Natural killer cell (primary cell): ENCODE data around the gene RAB3C. TPM values are rescaled to one million over a fixed set of nuclear protein-coding genes. Genes with fewer than 3 reads are reported as not detected.

ENCODE experiments used
- ATAC-seq, 3 donors: fragments of 150-1000 bp in 2 of 3; fragments of 200-7000 bp in 1 of 3; cut with Tn5 transposase; 1 replicate in 1 of 3; 2 replicates in 2 of 3; pipeline ENCODE4 v1.10.0; 2021; ENCODE audit warnings: mild to moderate bottlenecking in 2 of 3, moderate library complexity in 2 of 3
- DNase-seq, 2 donors: peaks; one replicate each; pipeline versions ENCODE4 v3.0.0 to v3.0.0-alpha.2; 2013 to 2021; ENCODE audit warnings: mixed read lengths in 1 of 2
- H3K27ac ChIP-seq: one replicate; pipeline ENCODE4 v1.5.1; 2013; ENCODE audit warnings: mild to moderate bottlenecking, low read length
- H3K27me3 ChIP-seq: one replicate; pipeline ENCODE4 v1.6.1; 2013; ENCODE audit warnings: low read length; ENCODE audit not compliant: control insufficient read depth, insufficient read depth
- H3K36me3 ChIP-seq: one replicate; pipeline ENCODE4 v1.6.1; 2013; ENCODE audit warnings: low read length; ENCODE audit not compliant: control insufficient read depth, insufficient read depth
- H3K4me1 ChIP-seq: one replicate; pipeline ENCODE4 v1.6.1; 2013; ENCODE audit warnings: low read length; ENCODE audit not compliant: control insufficient read depth, insufficient read depth
- H3K4me3 ChIP-seq: one replicate; pipeline ENCODE4 v1.5.1; 2013; ENCODE audit warnings: low read length
- H3K9me3 ChIP-seq: one replicate; pipeline ENCODE4 v1.6.1; 2013; ENCODE audit warnings: low read length; ENCODE audit not compliant: control insufficient read depth, insufficient read depth
- H3K27ac Mint-ChIP-seq, 2 donors: one replicate each; pipeline ENCODE4 v1.8.0; 2022; ENCODE audit warnings: mild to moderate bottlenecking in 2 of 2, mixed read lengths in 2 of 2, moderate library complexity in 1 of 2
- H3K27me3 Mint-ChIP-seq, 2 donors: one replicate each; pipeline ENCODE4 v1.8.0; 2022; ENCODE audit warnings: low read depth in 2 of 2, mixed read lengths in 2 of 2
- H3K36me3 Mint-ChIP-seq: one replicate; pipeline ENCODE4 v1.8.0; 2022; ENCODE audit warnings: mixed read lengths
- H3K4me1 Mint-ChIP-seq, 2 donors: one replicate each; pipeline ENCODE4 v1.8.0; 2022; ENCODE audit warnings: mixed read lengths in 2 of 2
- H3K4me3 Mint-ChIP-seq: one replicate; pipeline ENCODE4 v1.8.0; 2022; ENCODE audit warnings: mild to moderate bottlenecking, moderate library complexity, mixed read lengths
- H3K9me3 Mint-ChIP-seq, 2 donors: one replicate each; pipeline ENCODE4 v1.8.0; 2022; ENCODE audit warnings: mixed read lengths in 2 of 2
- WGBS: methylation state at CpG from one replicate; pipeline ENCODE4 v1.1.7; 2013; ENCODE audit warnings: missing lambda C conversion rate; ENCODE audit not compliant: insufficient coverage; 5-methylcytosine and 5-hydroxymethylcytosine counted together
- intact Hi-C: fragments of 100-400 bp; cut with micrococcal nuclease; formaldehyde crosslinking; loops from one replicate; pipeline ENCODE4 v1.14.2; 2022
- total RNA-seq, 4 donors: library from RNA; stranded (reverse); fragments of 120-200 nt in 1 of 4; gene quantifications; one replicate each; pipeline versions ENCODE4 v1.2.3 to v1.2.4, GENCODE V29; 2013 to 2022
- TF ChIP-seq, protein P1 (sequence below): fragments of 200-600 bp; IDR thresholded peaks from one replicate; pipeline ENCODE4 v1.8.0; 2022; ENCODE audit warnings: antibody characterized with exemption

The RAB3C gene
- total RNA-seq, 3 donors from 2014 or later (not counting 1 experiment from before 2014, with no cell fraction given): 0.05 TPM; not detected in 2

DNA sequence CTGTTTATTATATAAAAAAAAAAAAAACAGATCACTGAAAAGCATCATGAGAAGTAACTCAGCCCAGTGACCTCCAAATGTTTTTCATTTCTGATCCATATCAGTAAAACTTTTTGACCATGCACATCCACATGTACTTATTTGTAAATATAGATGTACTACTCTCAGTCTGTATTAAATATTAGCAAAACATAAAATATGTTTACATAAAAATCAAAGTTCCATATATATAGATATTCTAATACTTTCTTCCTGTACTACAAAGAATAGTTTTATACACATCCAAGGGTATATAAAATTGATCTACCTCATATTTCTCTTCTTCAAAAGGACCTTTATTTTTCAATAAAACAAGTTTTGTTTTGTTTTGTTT, 309.1 kb downstream of the RAB3C start:
- Mint-ChIP-seq H3K27ac (no peak overlapping the region), H3K36me3 (no peaks in the 10 kb centered on the region), H3K9me3 (no peaks in the 10 kb centered on the region), H3K27me3 (peaks cover 0 to 7% of the 10 kb centered on the region in 2 donors), H3K4me3 (no peak overlapping the region), H3K4me1 (peaks cover 2 to 10% of the 10 kb centered on the region in 2 donors)
- intact Hi-C loops: loop anchor here (1.0 to 10.0 kb wide), 3 partner anchors 282 to 773 kb away; no protein-coding TSS in a partner anchor
- Histone ChIP-seq H3K4me3 (no peak overlapping the region), H3K36me3 (no peaks in the 10 kb centered on the region), H3K27ac (no peak overlapping the region), H3K9me3 (no peaks in the 10 kb centered on the region), H3K27me3 (no peaks in the 10 kb centered on the region), H3K4me1 (peaks cover 3% of the 10 kb centered on the region)
- no peak for ATAC-seq
- TF ChIP-seq, protein P1, sequence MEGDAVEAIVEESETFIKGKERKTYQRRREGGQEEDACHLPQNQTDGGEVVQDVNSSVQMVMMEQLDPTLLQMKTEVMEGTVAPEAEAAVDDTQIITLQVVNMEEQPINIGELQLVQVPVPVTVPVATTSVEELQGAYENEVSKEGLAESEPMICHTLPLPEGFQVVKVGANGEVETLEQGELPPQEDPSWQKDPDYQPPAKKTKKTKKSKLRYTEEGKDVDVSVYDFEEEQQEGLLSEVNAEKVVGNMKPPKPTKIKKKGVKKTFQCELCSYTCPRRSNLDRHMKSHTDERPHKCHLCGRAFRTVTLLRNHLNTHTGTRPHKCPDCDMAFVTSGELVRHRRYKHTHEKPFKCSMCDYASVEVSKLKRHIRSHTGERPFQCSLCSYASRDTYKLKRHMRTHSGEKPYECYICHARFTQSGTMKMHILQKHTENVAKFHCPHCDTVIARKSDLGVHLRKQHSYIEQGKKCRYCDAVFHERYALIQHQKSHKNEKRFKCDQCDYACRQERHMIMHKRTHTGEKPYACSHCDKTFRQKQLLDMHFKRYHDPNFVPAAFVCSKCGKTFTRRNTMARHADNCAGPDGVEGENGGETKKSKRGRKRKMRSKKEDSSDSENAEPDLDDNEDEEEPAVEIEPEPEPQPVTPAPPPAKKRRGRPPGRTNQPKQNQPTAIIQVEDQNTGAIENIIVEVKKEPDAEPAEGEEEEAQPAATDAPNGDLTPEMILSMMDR: no peak
- DNase-seq: no peak

DNA sequence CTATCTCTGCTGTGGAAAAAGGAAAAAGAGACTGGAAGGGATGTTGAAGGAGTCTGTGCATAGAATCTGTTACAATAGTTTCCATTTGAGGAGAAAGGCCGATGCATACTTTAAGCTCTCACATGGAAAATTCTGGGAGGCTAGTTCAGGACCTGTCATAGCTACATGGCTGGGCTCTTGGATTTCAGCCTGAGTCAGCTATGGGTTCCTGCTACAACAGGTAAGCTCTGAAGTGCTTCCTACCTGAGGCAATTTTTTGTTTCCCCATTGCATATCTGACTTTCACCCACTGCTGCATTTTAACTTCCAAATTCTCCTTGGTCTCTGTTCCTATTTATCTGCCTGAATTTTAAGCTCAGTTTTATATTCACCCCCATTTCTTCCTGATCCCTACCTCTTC, 310.7 kb downstream of the RAB3C start:
- Histone ChIP-seq H3K9me3 (no peaks in the 10 kb centered on the region), H3K27ac (no peak overlapping the region), H3K27me3 (no peaks in the 10 kb centered on the region), H3K4me1 (peaks cover 3% of the 10 kb centered on the region), H3K4me3 (no peak overlapping the region), H3K36me3 (no peaks in the 10 kb centered on the region)
- TF ChIP-seq, protein P1: no peak
- DNase-seq: no peak
- intact Hi-C loops: loop anchor here (5.0 to 10.0 kb wide), 2 partner anchors 489 to 771 kb away; no protein-coding TSS in a partner anchor
- Mint-ChIP-seq H3K9me3 (no peaks in the 10 kb centered on the region), H3K36me3 (no peaks in the 10 kb centered on the region), H3K27ac (no peak overlapping the region), H3K4me3 (no peak overlapping the region), H3K4me1 (peaks cover 0 to 4% of the 10 kb centered on the region in 2 donors), H3K27me3 (peaks cover 0 to 7% of the 10 kb centered on the region in 2 donors)
- ATAC-seq: no peak
- 94% methylated on average over 1 of the region's 1 CpG for WGBS

DNA sequence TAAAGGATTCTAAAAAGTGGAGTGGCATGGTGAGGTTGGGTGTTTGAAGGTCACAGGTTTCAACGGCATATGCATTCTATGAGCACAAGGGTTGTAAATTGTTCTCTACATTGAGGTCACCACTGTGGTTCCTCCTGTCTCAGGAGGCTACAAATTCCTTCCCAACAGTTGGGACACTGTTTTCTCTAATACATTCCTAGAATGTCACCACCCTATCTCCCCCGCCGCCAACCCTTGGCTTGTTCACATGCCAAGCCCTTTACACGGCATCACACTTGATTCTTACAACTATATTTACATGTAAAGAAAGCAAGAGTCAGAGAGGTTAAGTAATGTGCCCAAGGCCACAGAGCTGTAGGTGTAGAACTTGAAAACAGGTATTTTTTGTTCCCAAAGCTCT, 315.1 kb downstream of the RAB3C start:
- peaks cover 2 to 4% of the 10 kb centered on the region in 2 donors for H3K27me3 Mint-ChIP-seq
- H3K27me3 ChIP-seq: no peaks in the 10 kb centered on the region
- TF ChIP-seq, protein P1: no peak
- no peaks in the 10 kb centered on the region for H3K9me3 ChIP-seq
- no peaks in the 10 kb centered on the region for H3K9me3 Mint-ChIP-seq
- H3K4me3 ChIP-seq: no peak overlapping the region
- H3K27ac ChIP-seq: no peak overlapping the region
- intact Hi-C loops: loop anchor here (10.0 kb wide), 1 partner anchor 767 kb away; no protein-coding TSS in a partner anchor
- no peaks in the 10 kb centered on the region for H3K36me3 Mint-ChIP-seq
- H3K27ac Mint-ChIP-seq: no peak overlapping the region
- no peak overlapping the region for H3K4me3 Mint-ChIP-seq
- no peaks in the 10 kb centered on the region for H3K36me3 ChIP-seq
- ATAC-seq: no peak
- no peaks in the 10 kb centered on the region for H3K4me1 Mint-ChIP-seq
- no peak for DNase-seq
- WGBS: 100% methylated on average over 3 of the region's 4 CpGs
- no peaks in the 10 kb centered on the region for H3K4me1 ChIP-seq

DNA sequence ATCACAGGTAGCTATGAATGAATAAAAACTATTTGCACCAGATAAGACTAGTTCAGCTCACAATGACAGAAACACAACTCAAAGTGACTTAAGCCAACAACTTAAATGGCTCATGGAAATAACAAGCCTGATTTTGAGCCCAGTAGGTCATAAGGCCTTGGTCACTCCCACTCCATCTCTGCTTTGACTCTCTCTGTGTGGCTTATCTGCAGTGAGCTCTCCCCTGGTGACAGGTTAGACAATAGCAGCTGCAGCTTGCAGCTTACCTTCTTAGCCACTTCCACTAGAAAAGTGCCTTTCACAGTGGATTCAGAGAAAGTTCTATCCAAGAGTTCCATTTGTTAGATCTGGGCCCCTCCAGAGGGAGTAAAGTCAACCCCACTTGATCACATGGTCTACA, 315.7 kb downstream of the RAB3C start:
- peaks cover 7% of the 10 kb centered on the region in 2 donors for H3K27me3 Mint-ChIP-seq
- no peaks in the 10 kb centered on the region for H3K4me1 ChIP-seq
- no peak for DNase-seq
- H3K4me3 ChIP-seq: no peak overlapping the region
- ATAC-seq: no peak
- no peaks in the 10 kb centered on the region for H3K36me3 ChIP-seq
- H3K36me3 Mint-ChIP-seq: no peaks in the 10 kb centered on the region
- H3K27me3 ChIP-seq: no peaks in the 10 kb centered on the region
- H3K27ac Mint-ChIP-seq: no peak overlapping the region
- H3K4me1 Mint-ChIP-seq: no peaks in the 10 kb centered on the region
- no peaks in the 10 kb centered on the region for H3K9me3 Mint-ChIP-seq
- intact Hi-C loops: loop anchor here (10.0 kb wide), 1 partner anchor 766 kb away; no protein-coding TSS in a partner anchor
- H3K9me3 ChIP-seq: no peaks in the 10 kb centered on the region
- H3K27ac ChIP-seq: no peak overlapping the region
- no peak overlapping the region for H3K4me3 Mint-ChIP-seq
- TF ChIP-seq, protein P1: no peak
